LNCaP clone FGC (cell line): ENCODE data around the gene ZNF438.

Experiments
- DNase-seq: peaks from one replicate; pipeline ENCODE4 v3.0.0-alpha.2; 2011; ENCODE audit warnings: low read depth
- H3K4me3 ChIP-seq: 2 replicates; pipeline ENCODE4 v1.5.1; 2011; ENCODE audit warnings: mild to moderate bottlenecking, low read depth, low read length, control low read depth
- CTCF ChIP-seq: IDR thresholded peaks from 2 replicates; pipeline ENCODE4 v1.5.1; 2012; ENCODE audit warnings: mild to moderate bottlenecking; ENCODE audit not compliant: control insufficient read depth, insufficient read depth; ENCODE audit errors: extremely low read depth

ZNF438 gene

GRCh38 chr10:30821261-30821993 lies 210.2 kb downstream of the ZNF438 start:
- no peak for DNase-seq
- H3K4me3 ChIP-seq: no peak overlapping the region
- TF ChIP-seq CTCF: no peak

GRCh38 chr10:30820261-30820991 lies 211.2 kb downstream of the ZNF438 start:
- no peak for DNase-seq
- no peak for TF ChIP-seq CTCF

GRCh38 chr10:30819341-30820181 lies 212.1 kb downstream of the ZNF438 start:
- H3K4me3 ChIP-seq: no peak overlapping the region
- no peak for DNase-seq
- TF ChIP-seq CTCF: no peak

More at GRCh38 chr10:30820261-30820991, 211.2 kb downstream of the ZNF438 start:
- H3K4me3 ChIP-seq: no peak overlapping the region

- no peak overlapping the region for H3K4me3 ChIP-seq
- DNase-seq: no peak
- TF ChIP-seq CTCF: no peak
These were observed 212.8 kb downstream of the ZNF438 start for GRCh38 chr10:30818854-30819253.

- no peak for DNase-seq
- no peak for TF ChIP-seq CTCF
- no peak overlapping the region for H3K4me3 ChIP-seq
These were observed 213.5 kb downstream of the ZNF438 start for GRCh38 chr10:30818010-30818660.

- no peak for TF ChIP-seq CTCF
These were observed 214.1 kb downstream of the ZNF438 start for GRCh38 chr10:30817541-30817940.

More at GRCh38 chr10:30817541-30817940, 214.1 kb downstream of the ZNF438 start:
- H3K4me3 ChIP-seq: no peak overlapping the region
- DNase-seq: no peak
